Posterior vena cava (tissue), 2 donors: ENCODE data around the gene UFD1. TPM values are rescaled to one million over a fixed set of nuclear protein-coding genes. Genes with fewer than 3 reads are reported as not detected.

ENCODE experiments used
- DNase-seq: peaks from one replicate; pipeline ENCODE4 v3.0.0-alpha.2; 2020; ENCODE audit warnings: low spot score
- intact Hi-C, 2 donors: fragments of 100-400 bp; cut with DNase I; formaldehyde crosslinking; loops; one replicate each; pipeline versions ENCODE4 v1.14.1 to v1.14.2; 2022 to 2023
- total RNA-seq, 2 donors: library from RNA; stranded (reverse); fragmentation: NEBNext Ultra II Directional; extraction: Animal tissue kit (Norgen Biotek cat#: 25700); gene quantifications; one replicate each; pipeline ENCODE4 v1.2.1, GENCODE V29; 2021
- donor health status: DM: yes; HTN: yes; CAD: no.
- donor health status: DM: yes; HTN: yes; CAD: no.

Gene UFD1
- total RNA-seq, 2 donors from 2014 or later = 43.5 to 51.1 TPM

- intact Hi-C loops = no loop called here
- no peak for DNase-seq
These were observed 66.5 kb downstream of the UFD1 start for GRCh38 chr22:19412478-19412877.

- DNase-seq = no peak
- intact Hi-C loops = no loop called here
These were observed 67.3 kb downstream of the UFD1 start for GRCh38 chr22:19411690-19412045.

- intact Hi-C loops = no loop called here
- DNase-seq = no peak
These were observed 67.9 kb downstream of the UFD1 start for GRCh38 chr22:19410941-19411689.

GRCh38 chr22:19407649-19408606, 71.1 kb downstream of the UFD1 start:
- DNase-seq = no peak
- intact Hi-C loops = no loop called here

- no peak for DNase-seq
- intact Hi-C loops = no loop called here
These were observed 72.1 kb downstream of the UFD1 start for GRCh38 chr22:19406846-19407245.

- no peak for DNase-seq
- intact Hi-C loops = no loop called here
These were observed 72.6 kb downstream of the UFD1 start for GRCh38 chr22:19406281-19406811.

GRCh38 chr22:19405652-19406051, 73.3 kb downstream of the UFD1 start:
- intact Hi-C loops = no loop called here
- no peak for DNase-seq

- no peak for DNase-seq
- intact Hi-C loops = no loop called here
These were observed 73.9 kb downstream of the UFD1 start for GRCh38 chr22:19405133-19405532.

GRCh38 chr22:19404676-19405075, 74.3 kb downstream of the UFD1 start:
- DNase-seq = no peak
- intact Hi-C loops = no loop called here

- intact Hi-C loops = no loop called here
- DNase-seq = no peak
These were observed 76.3 kb downstream of the UFD1 start for GRCh38 chr22:19402642-19403191.

- no peak for DNase-seq
- intact Hi-C loops = no loop called here
These were observed 77.5 kb downstream of the UFD1 start for GRCh38 chr22:19401483-19401882.

- no peak for DNase-seq
These were observed 78.1 kb downstream of the UFD1 start for GRCh38 chr22:19400881-19401280.

More at GRCh38 chr22:19400881-19401280, 78.1 kb downstream of the UFD1 start:
- intact Hi-C loops = no loop called here

Other genes with a start within 250 kb of the UFD1 start
- 1 to 10 TPM; 6.6 to 9.0 TPM for gene CLTCL1, start 187.5 kb downstream of the UFD1 start, total RNA-seq
- 10 to 100 TPM; 17.2 to 20.4 TPM for gene HIRA, start 47.5 kb downstream of the UFD1 start, total RNA-seq
- gene MRPL40, start 46.6 kb downstream of the UFD1 start, total RNA-seq = 10 to 100 TPM; 18.1 to 22.5 TPM
- gene C22orf39, start 31.5 kb downstream of the UFD1 start, total RNA-seq = 10 to 100 TPM; 32.5 to 34.6 TPM
- 1 to 10 TPM in 1 of 2 donors, under 1 TPM in 1; 0.71 to 1.7 TPM for gene CDC45, start 727 bp upstream of the UFD1 start, total RNA-seq
- 10 to 100 TPM; 36.4 to 70.1 TPM for gene CLDN5, start 45.2 kb upstream of the UFD1 start, total RNA-seq
- gene SEPTIN5, start 235.3 kb upstream of the UFD1 start, total RNA-seq = 10 to 100 TPM; 22.9 to 29.8 TPM
- gene GP1BB, start 244.3 kb upstream of the UFD1 start, total RNA-seq = under 1 TPM in 1 of 2 donors, not detected in 1; 0.83 TPM